Left ventricle myocardium inferior (tissue), 1 donor: ENCODE measurements around the gene FSTL5. TPM values are rescaled to one million over a fixed set of nuclear protein-coding genes. Genes with fewer than 3 reads are reported as not detected.

Experiments used
- DNase-seq: peaks from one replicate; pipeline ENCODE4 v3.0.0-alpha.2; 2020
- H3K27ac ChIP-seq: fragments of 200-600 bp; replicated peaks from 2 replicates; pipeline ENCODE4 v1.8.0; 2021
- H3K27me3 ChIP-seq: fragments of 200-600 bp; 2 replicates; pipeline ENCODE4 v1.8.0; 2021; ENCODE audit warnings: low read depth
- H3K36me3 ChIP-seq: fragments of 200-600 bp; 2 replicates; pipeline ENCODE4 v1.8.0; 2021
- H3K4me1 ChIP-seq: fragments of 200-600 bp; 2 replicates; pipeline ENCODE4 v1.8.0; 2021
- H3K4me3 ChIP-seq: fragments of 200-600 bp; 2 replicates; pipeline ENCODE4 v1.8.0; 2021; ENCODE audit warnings: mild to moderate bottlenecking, moderate library complexity
- H3K9me3 ChIP-seq: fragments of 200-600 bp; replicated peaks from 2 replicates; pipeline ENCODE4 v1.8.0; 2021
- intact Hi-C: fragments of 100-400 bp; cut with micrococcal nuclease; formaldehyde crosslinking; loops from one replicate; pipeline ENCODE4 v1.11.0; 2022
- total RNA-seq: library from RNA; stranded (reverse); fragmentation: NEBNext Ultra II Directional; extraction: Animal tissue kit (Norgen Biotek cat#: 25700); gene quantifications from one replicate; pipeline ENCODE4 v1.2.1, GENCODE V29; 2021
- TF ChIP-seq, protein P1 (sequence below): fragments of 200-600 bp; IDR thresholded peaks from 2 replicates; pipeline ENCODE4 v1.8.0; 2021; ENCODE audit warnings: antibody characterized with exemption, mild to moderate bottlenecking, borderline replicate concordance
- donor health status: DM: no; HTN: yes; CAD: no; lungs with severe emphysema.

Gene FSTL5
- total RNA-seq, 1 donor from 2014 or later, result not detected

- intact Hi-C loops, result no loop called here
- H3K36me3 ChIP-seq, result no peaks in the 10 kb centered on the region
- no peak overlapping the region for H3K4me3 ChIP-seq
- no peak overlapping the region for H3K27ac ChIP-seq
- peaks cover 3% of the 10 kb centered on the region for H3K9me3 ChIP-seq
- TF ChIP-seq, protein P1, sequence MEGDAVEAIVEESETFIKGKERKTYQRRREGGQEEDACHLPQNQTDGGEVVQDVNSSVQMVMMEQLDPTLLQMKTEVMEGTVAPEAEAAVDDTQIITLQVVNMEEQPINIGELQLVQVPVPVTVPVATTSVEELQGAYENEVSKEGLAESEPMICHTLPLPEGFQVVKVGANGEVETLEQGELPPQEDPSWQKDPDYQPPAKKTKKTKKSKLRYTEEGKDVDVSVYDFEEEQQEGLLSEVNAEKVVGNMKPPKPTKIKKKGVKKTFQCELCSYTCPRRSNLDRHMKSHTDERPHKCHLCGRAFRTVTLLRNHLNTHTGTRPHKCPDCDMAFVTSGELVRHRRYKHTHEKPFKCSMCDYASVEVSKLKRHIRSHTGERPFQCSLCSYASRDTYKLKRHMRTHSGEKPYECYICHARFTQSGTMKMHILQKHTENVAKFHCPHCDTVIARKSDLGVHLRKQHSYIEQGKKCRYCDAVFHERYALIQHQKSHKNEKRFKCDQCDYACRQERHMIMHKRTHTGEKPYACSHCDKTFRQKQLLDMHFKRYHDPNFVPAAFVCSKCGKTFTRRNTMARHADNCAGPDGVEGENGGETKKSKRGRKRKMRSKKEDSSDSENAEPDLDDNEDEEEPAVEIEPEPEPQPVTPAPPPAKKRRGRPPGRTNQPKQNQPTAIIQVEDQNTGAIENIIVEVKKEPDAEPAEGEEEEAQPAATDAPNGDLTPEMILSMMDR, result no peak
- DNase-seq, result no peak
- H3K4me1 ChIP-seq, result no peaks in the 10 kb centered on the region
- H3K27me3 ChIP-seq, result no peaks in the 10 kb centered on the region
Observed at GRCh38 chr4:161829591-161829990, 334.2 kb downstream of the FSTL5 start.

DNA sequence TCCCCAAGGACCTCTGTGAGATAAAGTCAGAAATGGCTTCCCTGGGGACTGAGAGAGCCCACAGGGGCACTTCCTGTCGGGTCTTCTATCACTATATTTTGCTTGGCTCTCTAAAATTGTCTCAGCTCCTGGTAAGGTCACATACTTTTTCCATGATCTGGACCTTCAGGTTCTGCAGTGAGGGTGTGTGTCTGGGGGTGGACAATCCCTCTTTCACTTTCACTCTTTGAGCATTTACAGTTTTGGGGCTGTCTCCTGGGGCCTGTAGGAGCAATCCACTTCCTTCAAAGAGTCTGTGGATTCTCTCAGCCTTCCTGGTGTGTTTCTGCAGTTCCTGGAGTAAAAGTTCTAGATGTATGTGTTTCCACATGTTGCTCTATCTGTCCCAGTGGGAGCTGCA, 335.7 kb downstream of the FSTL5 start:
- intact Hi-C loops, result no loop called here
- Histone ChIP-seq H3K9me3 (peaks cover 16% of the 10 kb centered on the region), H3K4me3 (no peak overlapping the region), H3K27me3 (no peaks in the 10 kb centered on the region), H3K27ac (no peak overlapping the region), H3K4me1 (no peaks in the 10 kb centered on the region), H3K36me3 (no peaks in the 10 kb centered on the region)
- no peak for DNase-seq
- TF ChIP-seq, protein P1, result no peak

DNA sequence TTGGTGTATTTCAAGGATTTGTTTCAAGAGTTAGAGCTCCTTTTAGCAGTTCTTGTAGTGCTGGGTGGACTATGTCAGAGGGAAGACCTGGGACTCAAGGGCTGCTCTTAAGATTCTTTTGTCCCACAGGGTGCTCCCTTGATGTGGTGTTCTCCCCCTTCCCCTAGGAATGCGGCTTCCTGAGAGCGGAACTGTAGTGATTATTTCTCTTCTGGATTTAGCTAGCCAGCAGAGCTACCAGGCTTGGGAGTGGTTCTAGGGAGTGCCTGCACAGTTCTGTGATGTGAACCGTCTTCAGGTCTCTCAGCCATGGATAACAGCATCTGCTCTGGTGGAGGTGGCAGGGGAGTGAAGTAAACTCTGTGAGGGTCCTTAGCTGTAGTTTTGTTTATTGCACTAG, 336.8 kb downstream of the FSTL5 start:
- Histone ChIP-seq H3K27ac (no peak overlapping the region), H3K4me3 (no peak overlapping the region), H3K4me1 (no peaks in the 10 kb centered on the region), H3K27me3 (no peaks in the 10 kb centered on the region), H3K36me3 (no peaks in the 10 kb centered on the region), H3K9me3 (peaks cover 26% of the 10 kb centered on the region)
- no peak for DNase-seq
- TF ChIP-seq, protein P1, result no peak
- intact Hi-C loops, result no loop called here

DNA sequence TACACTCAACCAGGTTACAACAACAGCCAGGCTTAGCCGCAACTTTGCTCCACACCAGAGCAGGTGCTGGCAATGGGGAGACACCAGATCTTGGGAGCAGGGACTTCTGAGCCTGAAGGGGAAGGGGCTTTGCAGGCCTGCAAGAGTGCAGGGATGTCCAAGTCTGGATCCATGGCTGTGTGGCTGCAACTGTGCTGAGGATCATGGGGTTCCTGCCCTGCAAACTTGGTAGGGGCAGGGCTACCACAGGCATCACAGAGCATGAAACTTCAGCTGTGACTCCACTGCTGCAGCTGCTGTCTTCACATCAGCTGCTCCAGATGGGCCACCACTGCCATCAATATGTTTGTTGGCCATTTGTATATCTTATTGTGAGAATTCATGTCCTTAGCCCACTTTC, 340.4 kb downstream of the FSTL5 start:
- H3K36me3 ChIP-seq, result no peaks in the 10 kb centered on the region
- TF ChIP-seq, protein P1, result no peak
- H3K27ac ChIP-seq, result no peak overlapping the region
- H3K9me3 ChIP-seq, result peaks cover 33% of the 10 kb centered on the region
- H3K4me3 ChIP-seq, result no peak overlapping the region
- no peak for DNase-seq
- intact Hi-C loops, result no loop called here
- no peaks in the 10 kb centered on the region for H3K27me3 ChIP-seq
- H3K4me1 ChIP-seq, result no peaks in the 10 kb centered on the region

DNA sequence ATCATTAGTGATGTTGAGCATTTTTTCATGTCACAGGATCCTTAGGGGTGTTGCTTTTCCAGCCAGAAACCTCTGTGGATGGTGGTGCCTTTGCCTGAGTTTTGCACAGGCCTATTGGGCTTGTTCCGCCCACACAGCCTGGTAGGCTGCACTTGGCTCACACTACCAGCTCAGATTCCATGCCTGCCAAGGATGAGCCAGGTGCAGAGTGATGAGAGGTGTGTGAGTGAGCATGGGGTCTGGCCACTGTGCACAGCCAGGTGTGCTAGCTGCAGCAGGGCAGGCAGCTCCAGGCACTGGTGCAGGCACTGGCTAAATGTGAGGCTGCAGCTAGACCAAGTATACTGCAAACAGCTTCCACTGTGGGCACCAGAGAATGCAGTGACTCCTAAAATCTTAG, 341.6 kb downstream of the FSTL5 start:
- H3K4me3 ChIP-seq, result no peak overlapping the region
- no peaks in the 10 kb centered on the region for H3K4me1 ChIP-seq
- H3K9me3 ChIP-seq, result peaks cover 33% of the 10 kb centered on the region
- intact Hi-C loops, result no loop called here
- DNase-seq, result no peak
- TF ChIP-seq, protein P1, result no peak
- H3K36me3 ChIP-seq, result no peaks in the 10 kb centered on the region
- H3K27ac ChIP-seq, result no peak overlapping the region
- no peaks in the 10 kb centered on the region for H3K27me3 ChIP-seq

DNA sequence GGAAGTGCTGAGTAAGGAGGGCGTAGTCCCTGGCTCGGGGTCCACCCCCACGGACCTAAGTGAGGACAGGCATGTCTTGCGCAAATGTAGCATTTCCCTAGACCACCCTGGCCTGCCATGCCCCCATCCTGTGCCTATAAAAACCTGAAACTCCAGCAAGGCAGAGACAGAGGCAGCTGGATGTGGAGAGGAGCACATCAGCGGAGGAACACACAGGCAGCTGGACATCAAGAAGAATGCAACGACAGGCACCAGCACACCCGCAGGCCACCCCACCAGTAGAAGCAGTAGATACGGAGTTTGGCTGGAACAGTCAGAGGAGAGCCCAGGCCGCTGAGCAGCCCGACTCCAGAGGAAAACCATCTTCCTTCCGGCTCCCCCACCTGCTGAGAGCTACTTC, 345.9 kb downstream of the FSTL5 start:
- Histone ChIP-seq H3K9me3 (peaks cover 15% of the 10 kb centered on the region), H3K36me3 (no peaks in the 10 kb centered on the region), H3K4me1 (no peaks in the 10 kb centered on the region), H3K4me3 (no peak overlapping the region), H3K27ac (no peak overlapping the region), H3K27me3 (no peaks in the 10 kb centered on the region)
- intact Hi-C loops, result no loop called here
- TF ChIP-seq, protein P1, result no peak
- no peak for DNase-seq
